HepG2 (cell line): ENCODE data around the gene CNNM3. TPM values are rescaled to one million over a fixed set of nuclear protein-coding genes. Genes with fewer than 3 reads are reported as not detected.

Experiments
- ATAD3A ChIP-seq: sonication (generic); formaldehyde crosslinking; IDR thresholded peaks from 2 replicates; pipeline ENCODE4 v1.4.0; 2020; ENCODE audit warnings: missing genetic modification reagents
- DMAP1 ChIP-seq: IDR thresholded peaks from 2 replicates; pipeline ENCODE4 v1.6.1; 2016
- HIVEP1 ChIP-seq: sonication (generic); formaldehyde crosslinking; IDR thresholded peaks from 2 replicates; pipeline ENCODE4 v1.4.0; 2020; ENCODE audit warnings: mild to moderate bottlenecking, missing genetic modification reagents
- MEIS2 ChIP-seq: sonication (generic); formaldehyde crosslinking; IDR thresholded peaks from 2 replicates; pipeline ENCODE4 v1.9.0; 2021; ENCODE audit warnings: mild to moderate bottlenecking, missing genetic modification reagents
- MXD3 ChIP-seq: IDR thresholded peaks from 2 replicates; pipeline ENCODE4 v1.6.1; 2016; ENCODE audit warnings: mild to moderate bottlenecking, missing biosample characterization, missing genetic modification reagents
- PHF8 ChIP-seq: sonication (generic); formaldehyde crosslinking; IDR thresholded peaks from 2 replicates; pipeline ENCODE4 v1.5.0; 2020; ENCODE audit warnings: missing genetic modification reagents
- POGK ChIP-seq: sonication (generic); formaldehyde crosslinking; conservative IDR thresholded peaks from 2 replicates; pipeline ENCODE4 v1.8.0; 2022; ENCODE audit warnings: mild to moderate bottlenecking, moderate library complexity, missing genetic modification reagents
- RNF2 ChIP-seq: fragments of 450-650 bp; conservative IDR thresholded peaks from 2 replicates; pipeline ENCODE4 v1.6.1; 2016; ENCODE audit warnings: low read depth
- RXRA ChIP-seq: sonication (generic); formaldehyde crosslinking; IDR thresholded peaks from 2 replicates; pipeline ENCODE4 v1.5.1; 2020; ENCODE audit warnings: missing genetic modification reagents
- SAP130 ChIP-seq: IDR thresholded peaks from 2 replicates; pipeline ENCODE4 v1.6.1; 2016; ENCODE audit warnings: low read depth
- SMYD3 ChIP-seq: sonication (generic); formaldehyde crosslinking; IDR thresholded peaks from 2 replicates; pipeline ENCODE4 v1.8.1; 2023; ENCODE audit warnings: mild to moderate bottlenecking, missing genetic modification reagents
- UBTF ChIP-seq: sonication (generic); formaldehyde crosslinking; IDR thresholded peaks from 2 replicates; pipeline ENCODE4 v1.4.0; 2020; ENCODE audit warnings: mild to moderate bottlenecking, missing genetic modification reagents
- ZBTB4 ChIP-seq: sonication (generic); formaldehyde crosslinking; IDR thresholded peaks from 2 replicates; pipeline ENCODE4 v1.4.0; 2020; ENCODE audit warnings: missing genetic modification reagents, mild to moderate bottlenecking, borderline replicate concordance
- ZKSCAN5 ChIP-seq: sonication (generic); formaldehyde crosslinking; IDR thresholded peaks from 2 replicates; pipeline ENCODE4 v1.5.1; 2020; ENCODE audit warnings: mild to moderate bottlenecking, missing genetic modification reagents
- ZNF282 ChIP-seq: fragments of 450-650 bp; IDR thresholded peaks from 2 replicates; pipeline ENCODE4 v1.6.1; 2018; ENCODE audit not compliant: partially characterized antibody
- ZNF292 ChIP-seq: sonication (generic); formaldehyde crosslinking; IDR thresholded peaks from 2 replicates; pipeline ENCODE4 v1.8.1; 2022; ENCODE audit warnings: mild to moderate bottlenecking, low read depth, missing genetic modification reagents, borderline replicate concordance
- ZNF367 ChIP-seq: sonication (generic); formaldehyde crosslinking; IDR thresholded peaks from 2 replicates; pipeline ENCODE4 v1.4.0; 2020; ENCODE audit warnings: missing genetic modification reagents, borderline replicate concordance
- ZNF512 ChIP-seq: sonication (generic); formaldehyde crosslinking; IDR thresholded peaks from 2 replicates; pipeline ENCODE4 v1.4.0; 2020; ENCODE audit warnings: mild to moderate bottlenecking, missing genetic modification reagents
- ZNF768 ChIP-seq: sonication (generic); formaldehyde crosslinking; IDR thresholded peaks from 2 replicates; pipeline ENCODE4 v1.4.0; 2020; ENCODE audit warnings: missing genetic modification reagents
- ZNF788 ChIP-seq: sonication (generic); formaldehyde crosslinking; IDR thresholded peaks from 2 replicates; pipeline ENCODE4 v1.5.0; 2020; ENCODE audit warnings: mild to moderate bottlenecking, missing genetic modification reagents, borderline replicate concordance
- polyA plus RNA-seq, 8 experiments: library from polyadenylated mRNA; depleted of rRNA in 3 of 8; stranded (reverse) in 7 of 8; unstranded in 1 of 8; fragments of >200 nt; fragmentation: Illumina TruSeq in 4 of 8; extraction: Trizol in 4 of 8; gene quantifications; 2 replicates each; pipeline versions ENCODE4 v1.2.1 to v1.2.3, GENCODE V29; 2011 to 2016; ENCODE audit warnings: low read depth in 4 of 8, missing spikeins in 1 of 8, mixed read lengths in 1 of 8; ENCODE audit not compliant: insufficient read depth in 1 of 8
- total RNA-seq, 5 experiments: library from RNA; depleted of rRNA; stranded (reverse); fragments of >200 nt; fragmentation: Illumina TruSeq; extraction: Trizol; gene quantifications; 2 replicates each; pipeline ENCODE4 v1.2.3, GENCODE V29; 2016; ENCODE audit warnings: low read depth in 1 of 5

Gene CNNM3
- total and polyA plus RNA-seq, 2 of the 13 experiments (the other 11 are each of a cell fraction or from before 2014, with no cell fraction given), result 21.2 to 27.9 TPM

- TF ChIP-seq ZNF292 (CRISPR knock-in tag) (peak; percentile 20; the same call in 1 of the 2 replicates), ZNF512 (CRISPR knock-in tag) (no peak), ZNF768 (CRISPR knock-in tag) (peak; percentile 56; the same call in 1 of the 2 replicates), RNF2 (0 out of 2 replicates have a peak, but pooled peaks have one; percentile 57), HIVEP1 (peak; percentile 57; the same call in 1 of the 2 replicates), ZBTB4 (CRISPR knock-in tag) (no peak), ZKSCAN5 (no peak), RXRA (CRISPR knock-in tag) (peak; percentile 51; the same call in 1 of the 2 replicates), SAP130 (CRISPR knock-in tag) (peak; percentile 47; the same call in 1 of the 2 replicates), PHF8 (CRISPR knock-in tag) (peak; percentile 39; the same call in 1 of the 2 replicates), POGK (CRISPR knock-in tag) (peak; percentile 53; the same call in 1 of the 2 replicates), MEIS2 (CRISPR knock-in tag) (no peak), DMAP1 (CRISPR knock-in tag) (peak; percentile 40; the same call in 1 of the 2 replicates), SMYD3 (CRISPR knock-in tag) (no peak), ZNF282 (no peak), ZNF367 (no peak), MXD3 (peak; percentile 76), ZNF788 (CRISPR knock-in tag) (peak; percentile 38; the same call in 1 of the 2 replicates), ATAD3A (CRISPR knock-in tag) (no peak), UBTF (CRISPR knock-in tag) (peak; percentile 66)
These were observed 1.0 kb downstream of the CNNM3 start (continued) for GRCh38 chr2:96816836-96817702.
